Measurements from ENCODE around the gene MYPN. TPM values are rescaled to one million over a fixed set of nuclear protein-coding genes. Genes with fewer than 3 reads are reported as not detected.
A peak's percentile ranks its signal among the peaks of the same experiment; 100 is the strongest.

The MYPN gene
- total RNA-seq, 2 donors from 2014 or later: 2.3 TPM; not detected in 1

DNA sequence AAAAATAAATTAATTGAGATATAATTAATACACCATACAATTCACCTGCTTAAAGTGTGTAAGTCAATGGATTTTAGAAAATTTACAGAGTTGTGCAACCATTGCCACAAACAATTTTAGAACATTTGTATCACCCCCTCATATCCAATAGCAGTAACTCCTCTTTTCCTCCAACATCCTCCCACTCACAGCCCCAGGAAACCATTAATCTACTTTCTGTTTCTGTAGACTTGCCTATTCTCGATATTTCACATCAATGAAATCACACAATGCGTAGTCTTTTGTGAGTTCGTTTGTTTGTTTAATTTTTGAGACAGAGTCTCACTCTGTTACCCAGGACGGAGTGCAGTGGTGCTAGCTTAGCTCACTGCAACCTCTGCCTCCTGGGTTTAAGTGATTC lies 20.5 kb upstream of the MYPN start:
- no peaks in the 10 kb centered on the region for H3K27me3 ChIP-seq
- no peak for TF ChIP-seq POLR2A (IDR thresholded peaks at IDR 0.05)
- TF ChIP-seq, protein P1, sequence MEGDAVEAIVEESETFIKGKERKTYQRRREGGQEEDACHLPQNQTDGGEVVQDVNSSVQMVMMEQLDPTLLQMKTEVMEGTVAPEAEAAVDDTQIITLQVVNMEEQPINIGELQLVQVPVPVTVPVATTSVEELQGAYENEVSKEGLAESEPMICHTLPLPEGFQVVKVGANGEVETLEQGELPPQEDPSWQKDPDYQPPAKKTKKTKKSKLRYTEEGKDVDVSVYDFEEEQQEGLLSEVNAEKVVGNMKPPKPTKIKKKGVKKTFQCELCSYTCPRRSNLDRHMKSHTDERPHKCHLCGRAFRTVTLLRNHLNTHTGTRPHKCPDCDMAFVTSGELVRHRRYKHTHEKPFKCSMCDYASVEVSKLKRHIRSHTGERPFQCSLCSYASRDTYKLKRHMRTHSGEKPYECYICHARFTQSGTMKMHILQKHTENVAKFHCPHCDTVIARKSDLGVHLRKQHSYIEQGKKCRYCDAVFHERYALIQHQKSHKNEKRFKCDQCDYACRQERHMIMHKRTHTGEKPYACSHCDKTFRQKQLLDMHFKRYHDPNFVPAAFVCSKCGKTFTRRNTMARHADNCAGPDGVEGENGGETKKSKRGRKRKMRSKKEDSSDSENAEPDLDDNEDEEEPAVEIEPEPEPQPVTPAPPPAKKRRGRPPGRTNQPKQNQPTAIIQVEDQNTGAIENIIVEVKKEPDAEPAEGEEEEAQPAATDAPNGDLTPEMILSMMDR (IDR thresholded peaks at IDR 0.05): no peak
- intact Hi-C loops (cut with DNase I): no loop called here
- no peak for ATAC-seq
- DNase-seq: no peak
- no peak overlapping the region for H3K4me3 ChIP-seq
- WGBS, 2 donors: 77 to 85% methylated on average over 4 of the region's 4 CpGs
- H3K4me1 ChIP-seq: no peaks in the 10 kb centered on the region
- no peak overlapping the region for H3K27ac ChIP-seq
- H3K9me3 ChIP-seq: no peaks in the 10 kb centered on the region
- no peaks in the 10 kb centered on the region for H3K36me3 ChIP-seq (replicated peaks in 1 of 2; ENCODE audit: insufficient read depth in 1 of 2, low read depth in 2 of 2)

DNA sequence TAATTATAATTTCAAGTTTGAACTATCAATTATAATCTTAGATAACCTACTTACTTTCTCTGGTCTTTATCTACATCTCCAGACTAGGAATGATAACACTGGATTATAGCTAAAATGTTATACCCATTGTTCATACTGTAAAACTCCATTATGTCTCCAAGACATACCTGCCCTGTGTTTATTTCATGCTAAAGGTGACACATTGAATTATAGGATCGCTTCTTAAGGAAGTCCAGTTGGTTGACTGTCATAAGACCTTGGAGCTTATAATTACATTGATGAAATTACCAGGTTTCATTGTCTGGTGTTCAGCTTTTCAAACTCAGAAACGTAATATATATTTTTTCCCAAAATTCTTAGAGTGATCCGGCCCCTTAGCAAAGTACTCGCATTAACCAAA lies 18.7 kb upstream of the MYPN start:
- no peak for TF ChIP-seq POLR2A (IDR thresholded peaks at IDR 0.05)
- H3K4me3 ChIP-seq: no peak overlapping the region
- DNase-seq (no peak), ATAC-seq (no peak)
- no peaks in the 10 kb centered on the region for H3K36me3 ChIP-seq (replicated peaks in 1 of 2; ENCODE audit: insufficient read depth in 1 of 2, low read depth in 2 of 2)
- H3K27ac ChIP-seq: no peak overlapping the region
- H3K9me3 ChIP-seq: no peaks in the 10 kb centered on the region
- no peaks in the 10 kb centered on the region for H3K27me3 ChIP-seq
- no peaks in the 10 kb centered on the region for H3K4me1 ChIP-seq
- intact Hi-C loops (cut with DNase I): loop anchor here (10.0 kb wide), 1 partner anchor 54 kb away; no protein-coding TSS in a partner anchor
- whole genome bisulfite sequencing, 2 donors: 81 to 92% methylated on average over 4 of the region's 4 CpGs

DNA sequence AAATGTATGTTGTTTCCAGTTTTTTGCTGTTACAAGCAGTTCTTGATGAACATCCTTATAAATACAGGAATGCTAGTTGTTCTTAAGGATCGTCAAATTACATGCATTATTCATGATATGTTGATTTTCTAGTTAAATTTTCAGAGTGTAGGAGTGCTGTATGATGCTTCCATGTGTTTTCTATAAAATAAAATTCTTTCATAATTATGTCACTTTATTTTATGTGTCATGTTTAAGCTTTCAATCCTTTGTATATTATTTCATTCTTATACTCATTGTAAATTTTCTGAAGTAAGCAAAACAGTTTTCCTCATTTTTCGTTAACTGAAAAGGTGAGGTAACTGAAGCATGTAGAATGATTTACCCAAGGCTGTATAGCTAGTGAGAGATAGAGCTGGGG lies 16.8 kb upstream of the MYPN start:
- H3K9me3 ChIP-seq: no peaks in the 10 kb centered on the region
- 89 to 91% methylated on average over 2 of the region's 2 CpGs for WGBS, 2 donors
- H3K27me3 ChIP-seq: no peaks in the 10 kb centered on the region
- H3K36me3 ChIP-seq (replicated peaks in 1 of 2; ENCODE audit: insufficient read depth in 1 of 2, low read depth in 2 of 2): no peaks in the 10 kb centered on the region
- intact Hi-C loops (cut with DNase I): loop anchor here (10.0 kb wide), 1 partner anchor 52 kb away; no protein-coding TSS in a partner anchor
- DNase-seq (no peak), ATAC-seq (no peak)
- TF ChIP-seq, protein P1 (IDR thresholded peaks at IDR 0.05): no peak
- no peak for TF ChIP-seq POLR2A (IDR thresholded peaks at IDR 0.05)
- H3K27ac ChIP-seq: no peak overlapping the region
- H3K4me1 ChIP-seq: no peaks in the 10 kb centered on the region
- H3K4me3 ChIP-seq: no peak overlapping the region

DNA sequence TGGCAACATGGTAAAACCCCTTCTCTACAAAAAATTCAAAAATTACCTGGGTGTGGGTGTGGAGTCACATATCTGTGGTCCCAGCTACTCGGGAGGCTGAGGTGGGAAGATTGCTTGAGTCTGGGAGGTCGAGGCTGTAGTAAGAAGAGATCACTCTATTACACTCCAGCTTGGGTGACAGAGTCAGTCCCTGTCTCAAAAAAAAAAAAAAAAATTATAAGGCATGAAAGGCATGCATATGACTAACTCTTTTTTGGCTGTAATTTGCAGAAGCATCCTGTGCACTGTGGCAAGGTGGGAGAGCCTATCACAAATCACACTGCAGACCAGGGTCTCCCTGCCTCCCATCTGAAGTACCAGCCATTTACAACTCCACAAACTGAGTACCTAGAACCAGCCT lies 14.1 kb upstream of the MYPN start:
- H3K27ac ChIP-seq: no peak overlapping the region
- WGBS, 2 donors: 86 to 87% methylated on average over 2 of the region's 2 CpGs
- no peak for ATAC-seq
- H3K27me3 ChIP-seq: no peaks in the 10 kb centered on the region
- H3K36me3 ChIP-seq (replicated peaks in 1 of 2; ENCODE audit: insufficient read depth in 1 of 2, low read depth in 2 of 2): no peaks in the 10 kb centered on the region
- no peak for TF ChIP-seq POLR2A (IDR thresholded peaks at IDR 0.05)
- TF ChIP-seq, protein P1 (IDR thresholded peaks at IDR 0.05): no peak
- intact Hi-C loops (cut with DNase I): loop anchor here (10.0 kb wide), 1 partner anchor 50 kb away; no protein-coding TSS in a partner anchor
- H3K4me3 ChIP-seq: no peak overlapping the region
- H3K9me3 ChIP-seq: no peaks in the 10 kb centered on the region
- no peaks in the 10 kb centered on the region for H3K4me1 ChIP-seq
- no peak for DNase-seq

DNA sequence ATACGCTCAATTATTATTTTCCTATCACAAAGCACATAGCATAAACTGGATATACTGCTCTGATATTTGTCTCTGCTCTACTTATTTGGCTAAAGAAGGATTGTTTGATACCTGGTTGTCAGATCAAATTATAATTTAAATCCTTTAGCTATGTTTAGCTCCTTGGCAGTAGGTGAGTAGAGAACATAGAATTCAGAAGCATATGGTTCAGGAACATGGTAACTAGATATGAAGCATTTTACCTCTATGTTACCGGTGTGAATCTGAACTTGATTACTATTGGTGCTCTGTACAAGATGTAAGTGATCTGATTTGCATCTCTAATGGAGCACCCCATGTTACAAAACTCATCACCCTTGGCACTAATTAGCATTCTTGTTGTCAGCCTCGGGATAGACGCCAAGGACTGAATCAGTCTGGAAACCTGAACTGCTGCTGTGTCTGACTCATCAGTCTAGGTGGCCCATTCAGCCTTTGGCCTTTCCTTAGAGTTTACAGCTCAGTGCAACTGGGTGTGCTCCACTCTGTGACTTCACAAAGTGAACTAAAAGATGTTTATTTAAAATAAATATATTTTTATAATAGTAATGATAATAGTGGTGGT lies 12.3 kb upstream of the MYPN start:
- ATAC-seq (peak; percentile 89), DNase-seq (peak; percentile 37 to 85 (median 60))
- Histone ChIP-seq H3K4me1 (no peaks in the 10 kb centered on the region), H3K27me3 (no peaks in the 10 kb centered on the region), H3K27ac (peak overlapping the region in 1 of 4 donors; percentile 25), H3K9me3 (no peaks in the 10 kb centered on the region), H3K4me3 (no peak overlapping the region), H3K36me3 (replicated peaks in 1 of 2; ENCODE audit: insufficient read depth in 1 of 2, low read depth in 2 of 2) (no peaks in the 10 kb centered on the region)
- WGBS, 2 donors: 52 to 59% methylated on average over 4 of the region's 4 CpGs
- intact Hi-C loops (cut with DNase I): loop anchor here (10.0 kb wide), 1 partner anchor 48 kb away; no protein-coding TSS in a partner anchor
- TF ChIP-seq, protein P1 (IDR thresholded peaks at IDR 0.05): no peak
- no peak for TF ChIP-seq POLR2A (IDR thresholded peaks at IDR 0.05)

Measured in body of pancreas (tissue), 4 donors.